Small intestine (tissue), 7 donors: ENCODE measurements around the gene DST. TPM values are rescaled to one million over a fixed set of nuclear protein-coding genes. Genes with fewer than 3 reads are reported as not detected.
A peak's percentile ranks its signal among the peaks of the same experiment; 100 is the strongest.

ENCODE experiments used
- DNase-seq, 2 donors: peaks; one replicate each; pipeline versions ENCODE4 v3.0.0 to v3.0.0-alpha.2; 2013
- FAIRE-seq: peaks from 2 replicates; lab custom pipeline; 2012; peaks lifted over from hg19 to GRCh38; lab: Jason Lieb, UNC
- H3K27ac ChIP-seq, 3 donors: one replicate each; pipeline ENCODE4 v1.5.1; 2013; ENCODE audit warnings: low read length in 2 of 3, mild to moderate bottlenecking in 2 of 3, control low read depth in 1 of 3, inconsistent platforms in 1 of 3, low read depth in 1 of 3, moderate library complexity in 1 of 3
- H3K27me3 ChIP-seq, 3 donors: one replicate each; pipeline ENCODE4 v1.6.1; 2013; ENCODE audit warnings: low read length in 3 of 3, inconsistent platforms in 1 of 3; ENCODE audit not compliant: control insufficient read depth in 3 of 3, insufficient read depth in 3 of 3
- H3K36me3 ChIP-seq, 3 donors: one replicate each; pipeline ENCODE4 v1.6.1; 2013; ENCODE audit warnings: low read length in 3 of 3, inconsistent platforms in 1 of 3, low read depth in 1 of 3, mild to moderate bottlenecking in 1 of 3, moderate library complexity in 1 of 3; ENCODE audit not compliant: control insufficient read depth in 3 of 3, insufficient read depth in 2 of 3
- H3K4me1 ChIP-seq, 3 donors: one replicate each; pipeline ENCODE4 v1.6.1; 2013; ENCODE audit warnings: low read length in 2 of 3, inconsistent platforms in 1 of 3, low read depth in 1 of 3, mild to moderate bottlenecking in 1 of 3, moderate library complexity in 1 of 3; ENCODE audit not compliant: control insufficient read depth in 3 of 3, insufficient read depth in 2 of 3
- H3K4me3 ChIP-seq, 3 donors: one replicate each; pipeline ENCODE4 v1.5.1; 2013; ENCODE audit warnings: low read length in 3 of 3, control low read depth in 1 of 3, inconsistent platforms in 1 of 3, low read depth in 1 of 3, mild to moderate bottlenecking in 1 of 3, moderate library complexity in 1 of 3
- H3K9me3 ChIP-seq, 2 donors: one replicate each; pipeline ENCODE4 v1.6.1; 2013; ENCODE audit warnings: low read depth in 1 of 2, low read length in 1 of 2; ENCODE audit not compliant: control insufficient read depth in 2 of 2, insufficient read depth in 1 of 2
- WGBS, 3 donors: extraction: QIAGEN DNeasy Blood & Tissue Kit; methylation state at CpG; one replicate each; pipeline ENCODE4 v1.1.7; 2013; 5-methylcytosine and 5-hydroxymethylcytosine counted together
- polyA plus RNA-seq, 4 donors: library from polyadenylated mRNA; stranded (reverse) in 3 of 4; unstranded in 1 of 4; fragments of 200-250 nt in 3 of 4; fragments of 120-200 nt in 1 of 4; gene quantifications; one replicate each; pipeline versions ENCODE4 v1.2.1 to v1.2.3, GENCODE V29; 2013
- donor health status: healthy with polysubstance abuse.
- donor health status: control.
- donor health status: control.
- donor health status: Bipolar disorder and iron deficiency.
- donor health status: healthy.

DST gene
- polyA plus RNA-seq, 4 donors = 40.5 to 192 (median 78.2) TPM

GRCh38 chr6:56440551-56440981 lies 202.1 kb downstream of the DST start:
- Histone ChIP-seq H3K27ac (peak overlapping the region in 1 of 3 donors; percentile 71), H3K4me3 (no peak overlapping the region), H3K4me1 (peaks cover 2 to 25% (median 4%) of the 10 kb centered on the region in 3 donors), H3K27me3 (no peaks in the 10 kb centered on the region), H3K9me3 (peaks cover 0 to 16% of the 10 kb centered on the region in 2 donors), H3K36me3 (no peaks in the 10 kb centered on the region)
- FAIRE-seq (no peak), DNase-seq (peak; percentile 56 to 82)
- 13 to 68% (median 25%) methylated on average over 4 of the region's 4 CpGs for WGBS, 3 donors

GRCh38 chr6:56437171-56437900 lies 205.4 kb downstream of the DST start:
- Histone ChIP-seq H3K4me1 (peaks cover 2 to 25% (median 4%) of the 10 kb centered on the region in 3 donors), H3K27me3 (no peaks in the 10 kb centered on the region), H3K9me3 (peaks cover 0 to 22% of the 10 kb centered on the region in 2 donors), H3K27ac (no peak overlapping the region), H3K4me3 (no peak overlapping the region), H3K36me3 (no peaks in the 10 kb centered on the region)
- WGBS, 3 donors = 59 to 71% (median 69%) methylated on average over 5 of the region's 5 CpGs
- FAIRE-seq (no peak), DNase-seq (no peak)

GRCh38 chr6:56435754-56436153 lies 206.9 kb downstream of the DST start:
- H3K27ac ChIP-seq = no peak overlapping the region
- DNase-seq (no peak), FAIRE-seq (no peak)
- H3K4me1 ChIP-seq = peaks cover 0 to 11% (median 4%) of the 10 kb centered on the region in 3 donors
- 87 to 90% (median 87%) methylated on average over 4 of the region's 4 CpGs for WGBS, 3 donors
- H3K36me3 ChIP-seq = no peaks in the 10 kb centered on the region
- peaks cover 0 to 34% of the 10 kb centered on the region in 2 donors for H3K9me3 ChIP-seq
- H3K27me3 ChIP-seq = no peaks in the 10 kb centered on the region
- H3K4me3 ChIP-seq = no peak overlapping the region

- Histone ChIP-seq H3K36me3 (no peaks in the 10 kb centered on the region), H3K9me3 (peaks cover 0 to 31% of the 10 kb centered on the region in 2 donors), H3K4me3 (no peak overlapping the region), H3K4me1 (peaks cover 0 to 7% (median 4%) of the 10 kb centered on the region in 3 donors), H3K27me3 (no peaks in the 10 kb centered on the region), H3K27ac (no peak overlapping the region)
- DNase-seq (no peak), FAIRE-seq (no peak)
- 79 to 94% (median 86%) methylated on average over 2 of the region's 2 CpGs for WGBS, 3 donors
These were observed 207.4 kb downstream of the DST start for GRCh38 chr6:56435326-56435725.

GRCh38 chr6:56434606-56435005 lies 208.1 kb downstream of the DST start:
- peaks cover 0 to 27% of the 10 kb centered on the region in 2 donors for H3K9me3 ChIP-seq
- no peak overlapping the region for H3K27ac ChIP-seq
- no peak for FAIRE-seq
- 83 to 90% (median 85%) methylated on average over 2 of the region's 2 CpGs for WGBS, 3 donors
- H3K27me3 ChIP-seq = no peaks in the 10 kb centered on the region
- H3K4me3 ChIP-seq = no peak overlapping the region
- H3K36me3 ChIP-seq = no peaks in the 10 kb centered on the region
- peaks cover 0 to 4% (median 0%) of the 10 kb centered on the region in 3 donors for H3K4me1 ChIP-seq
- no peak for DNase-seq

GRCh38 chr6:56433119-56433518 lies 209.6 kb downstream of the DST start:
- DNase-seq (no peak), FAIRE-seq (no peak)
- H3K27ac ChIP-seq = no peak overlapping the region
- H3K27me3 ChIP-seq = no peaks in the 10 kb centered on the region
- 86 to 91% (median 87%) methylated on average over 36 of the region's 36 CpGs for WGBS, 3 donors
- H3K4me1 ChIP-seq = peaks cover 0 to 4% (median 0%) of the 10 kb centered on the region in 3 donors
- H3K4me3 ChIP-seq = peak overlapping the region in 1 of 3 donors; percentile 8
- no peaks in the 10 kb centered on the region for H3K36me3 ChIP-seq
- H3K9me3 ChIP-seq = peaks cover 0 to 22% of the 10 kb centered on the region in 2 donors

- FAIRE-seq (no peak), DNase-seq (no peak)
- no peaks in the 10 kb centered on the region for H3K36me3 ChIP-seq
- no peak overlapping the region for H3K27ac ChIP-seq
- no peaks in the 10 kb centered on the region for H3K27me3 ChIP-seq
- no peak overlapping the region for H3K4me3 ChIP-seq
- 96 to 97% (median 96%) methylated on average over 24 of the region's 24 CpGs for WGBS, 3 donors
- H3K9me3 ChIP-seq = peaks cover 0 to 22% of the 10 kb centered on the region in 2 donors
- no peaks in the 10 kb centered on the region for H3K4me1 ChIP-seq
These were observed 210.5 kb downstream of the DST start for GRCh38 chr6:56432194-56432593.

- Histone ChIP-seq H3K27ac (no peak overlapping the region), H3K4me1 (no peaks in the 10 kb centered on the region), H3K4me3 (no peak overlapping the region), H3K36me3 (no peaks in the 10 kb centered on the region), H3K9me3 (peaks cover 0 to 22% of the 10 kb centered on the region in 2 donors), H3K27me3 (no peaks in the 10 kb centered on the region)
- WGBS, 3 donors = 89 to 95% (median 92%) methylated on average over 34 of the region's 34 CpGs
- DNase-seq = no peak
- FAIRE-seq = no peak
These were observed 211.8 kb downstream of the DST start for GRCh38 chr6:56430629-56431600.
